ENCODE measurements around the gene SCRN1.
A peak's percentile ranks its signal among the peaks of the same experiment; 100 is the strongest.
"Not testable (repeated sequence)": the region's sequence is repeated elsewhere in the genome, so short reads cannot be mapped to it uniquely, and the experiment has no call there.

Gene SCRN1

GRCh38 chr7:29926216-29926615, 63.4 kb downstream of the SCRN1 start:
- DNase-seq (ENCODE audit: low read depth), result no peak

GRCh38 chr7:29924684-29925083, 64.9 kb downstream of the SCRN1 start:
- no peak for DNase-seq (ENCODE audit: low read depth)

GRCh38 chr7:29924006-29924405, 65.6 kb downstream of the SCRN1 start:
- no peak for DNase-seq (ENCODE audit: low read depth)

GRCh38 chr7:29922921-29923700, 66.5 kb downstream of the SCRN1 start:
- DNase-seq (ENCODE audit: low read depth), result no peak

- DNase-seq (ENCODE audit: low read depth), result peak; percentile 5
These were observed 68.1 kb downstream of the SCRN1 start for GRCh38 chr7:29921404-29922010.

- DNase-seq (ENCODE audit: low read depth), result no peak
These were observed 69.1 kb downstream of the SCRN1 start for GRCh38 chr7:29920491-29920890.

GRCh38 chr7:29919790-29920189, 69.8 kb downstream of the SCRN1 start:
- DNase-seq (ENCODE audit: low read depth), result no peak

- DNase-seq (ENCODE audit: low read depth), result no peak
These were observed 70.8 kb downstream of the SCRN1 start for GRCh38 chr7:29918850-29919249.

- DNase-seq (ENCODE audit: low read depth), result no peak
These were observed 72.0 kb downstream of the SCRN1 start for GRCh38 chr7:29917641-29918040.

- DNase-seq (ENCODE audit: low read depth), result no peak
These were observed 74.0 kb downstream of the SCRN1 start for GRCh38 chr7:29915481-29916215.

GRCh38 chr7:29914180-29914579, 75.4 kb downstream of the SCRN1 start:
- DNase-seq (ENCODE audit: low read depth), result no peak

- no peak for DNase-seq (ENCODE audit: low read depth)
These were observed 83.2 kb downstream of the SCRN1 start for GRCh38 chr7:29906200-29907022.

GRCh38 chr7:29900745-29901144, 88.9 kb downstream of the SCRN1 start:
- DNase-seq (ENCODE audit: low read depth), result no peak

- no peak for DNase-seq (ENCODE audit: low read depth)
These were observed 91.3 kb downstream of the SCRN1 start for GRCh38 chr7:29898301-29898700.

- no peak for DNase-seq (ENCODE audit: low read depth)
These were observed 92.8 kb downstream of the SCRN1 start for GRCh38 chr7:29896685-29897411.

- no peak for DNase-seq (ENCODE audit: low read depth)
These were observed 94.0 kb downstream of the SCRN1 start for GRCh38 chr7:29895559-29895958.

GRCh38 chr7:29894256-29894655, 95.3 kb downstream of the SCRN1 start:
- no peak for DNase-seq (ENCODE audit: low read depth)

GRCh38 chr7:29893351-29893965, 96.1 kb downstream of the SCRN1 start:
- DNase-seq (ENCODE audit: low read depth), result no peak

- DNase-seq (ENCODE audit: low read depth), result no peak
These were observed 97.4 kb downstream of the SCRN1 start for GRCh38 chr7:29892231-29892630.

- no peak for DNase-seq (ENCODE audit: low read depth)
These were observed 97.8 kb downstream of the SCRN1 start for GRCh38 chr7:29891766-29892165.

- not testable (repeated sequence) for DNase-seq (ENCODE audit: low read depth)
These were observed 98.8 kb downstream of the SCRN1 start for GRCh38 chr7:29890786-29891185.
